Stimulated activated CD4-positive, alpha-beta T cell treated with anti-CD3 and anti-CD28 coated beads, Interleukin-1b, Interleukin-23, amount 100 ng/mL, for 1 hour (primary cell): ENCODE data around the gene BRF1.

Source experiments
- DNase-seq, 2 donors: peaks; one replicate each; pipeline ENCODE4 v3.0.0-alpha.2; 2020; ENCODE audit warnings: low read depth in 2 of 2

BRF1 gene

DNA sequence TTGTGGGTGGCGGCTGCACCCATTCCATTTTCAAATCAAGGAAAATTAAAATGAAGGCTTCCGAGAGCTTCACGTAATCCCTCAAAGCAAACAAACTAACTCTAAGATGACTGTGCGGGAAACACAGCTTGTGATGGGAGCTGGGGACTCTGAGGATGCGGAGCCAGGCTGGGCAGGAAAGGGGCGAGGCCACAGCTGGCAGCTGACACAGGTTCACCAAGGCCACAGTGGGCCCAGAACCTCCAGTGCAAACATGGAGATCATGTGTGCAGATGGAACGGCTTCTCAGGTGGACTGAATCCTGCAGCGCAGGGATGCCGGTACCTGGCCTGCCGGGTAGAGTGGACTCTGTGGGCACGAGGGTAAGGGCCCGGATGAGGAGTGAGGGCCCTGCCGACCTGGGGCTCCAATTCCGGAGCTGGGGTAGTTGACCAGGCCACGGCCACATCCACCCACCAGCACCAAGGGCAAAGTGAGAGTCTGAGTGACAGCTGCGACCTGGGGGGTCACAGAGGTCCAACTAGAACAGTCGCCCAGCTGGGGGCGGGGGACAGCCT, 71.6 kb downstream of the BRF1 start:
- DNase-seq, result no peak

- no peak for DNase-seq
Observed at GRCh38 chr14:105228562-105228961, 72.2 kb downstream of the BRF1 start.

DNA sequence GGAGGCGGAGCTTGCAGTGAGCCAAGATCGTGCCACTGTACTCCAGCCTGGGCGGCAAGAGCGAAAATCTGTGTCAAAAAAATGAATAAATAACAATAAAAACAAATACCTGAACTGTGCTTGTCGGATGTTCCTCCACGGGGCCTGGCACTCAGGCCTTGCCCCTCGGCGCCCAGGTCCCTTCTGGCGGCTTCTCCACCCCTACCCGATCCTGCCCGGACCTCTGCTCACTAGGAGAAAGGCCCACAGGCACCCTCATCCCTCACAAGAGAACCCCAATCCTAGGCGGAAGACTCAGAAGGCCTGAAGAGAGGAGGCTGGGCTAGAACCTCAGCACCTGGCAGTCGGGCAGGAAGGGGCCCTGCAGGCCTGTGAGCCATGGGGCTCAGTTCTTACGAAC, 73.5 kb downstream of the BRF1 start:
- no peak for DNase-seq

- no peak for DNase-seq
Observed at GRCh38 chr14:105226198-105226597, 74.6 kb downstream of the BRF1 start.

GRCh38 chr14:105224845-105225570, 75.8 kb downstream of the BRF1 start:
- no peak for DNase-seq

DNA sequence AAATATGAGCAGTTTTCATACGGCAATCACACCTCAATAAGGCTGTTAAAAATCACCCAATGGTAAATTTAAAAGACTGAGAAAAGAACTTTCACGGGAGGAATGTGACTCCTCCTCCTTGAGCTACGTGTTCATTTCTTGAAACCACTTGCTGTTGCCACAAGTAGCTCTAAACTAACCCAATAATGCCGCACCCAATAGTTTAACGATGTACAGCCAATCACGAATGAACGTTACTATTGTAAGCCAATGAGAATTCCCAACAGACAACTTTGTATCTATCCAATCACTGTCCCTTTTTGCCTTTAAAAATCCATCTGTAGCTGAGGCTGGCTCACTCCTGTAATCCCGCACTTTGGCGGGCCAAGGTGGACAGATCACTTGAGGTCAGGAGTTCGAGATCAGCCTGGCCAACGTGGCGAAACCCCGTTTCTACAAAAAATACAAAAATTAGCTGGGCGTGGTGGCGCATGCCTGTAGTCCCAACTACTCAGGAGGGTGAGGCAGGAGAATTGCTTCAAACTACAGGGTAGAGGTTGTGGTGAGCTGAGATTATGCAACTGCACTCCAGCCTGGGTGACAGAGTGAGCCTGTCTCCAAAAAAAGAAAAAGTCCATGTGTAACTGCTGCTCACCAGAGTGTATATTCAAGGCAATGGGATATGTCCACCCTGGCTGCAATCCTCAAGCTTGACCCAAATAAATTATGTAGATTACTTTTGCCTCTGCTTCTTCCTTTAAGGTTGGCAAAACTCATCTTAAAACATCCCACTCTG, 76.8 kb downstream of the BRF1 start:
- no peak for DNase-seq

DNA sequence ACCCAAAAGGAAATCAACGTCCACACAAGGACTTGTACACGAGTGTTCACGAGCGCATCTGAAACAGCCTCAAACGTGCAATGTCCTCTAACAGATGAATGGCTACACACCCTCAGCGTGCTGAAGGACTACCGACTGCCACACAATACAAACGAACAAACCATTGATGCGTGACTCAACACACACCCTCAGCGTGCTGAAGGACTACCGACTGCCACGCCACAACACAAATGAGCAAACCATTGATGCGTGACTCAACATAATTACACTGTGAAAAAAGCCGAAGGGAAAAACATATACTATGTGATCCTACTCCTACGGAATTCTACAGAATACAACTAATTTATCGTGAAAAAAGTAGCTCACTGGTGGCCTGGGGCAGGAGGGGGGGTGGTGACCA, 77.5 kb downstream of the BRF1 start:
- no peak for DNase-seq

DNA sequence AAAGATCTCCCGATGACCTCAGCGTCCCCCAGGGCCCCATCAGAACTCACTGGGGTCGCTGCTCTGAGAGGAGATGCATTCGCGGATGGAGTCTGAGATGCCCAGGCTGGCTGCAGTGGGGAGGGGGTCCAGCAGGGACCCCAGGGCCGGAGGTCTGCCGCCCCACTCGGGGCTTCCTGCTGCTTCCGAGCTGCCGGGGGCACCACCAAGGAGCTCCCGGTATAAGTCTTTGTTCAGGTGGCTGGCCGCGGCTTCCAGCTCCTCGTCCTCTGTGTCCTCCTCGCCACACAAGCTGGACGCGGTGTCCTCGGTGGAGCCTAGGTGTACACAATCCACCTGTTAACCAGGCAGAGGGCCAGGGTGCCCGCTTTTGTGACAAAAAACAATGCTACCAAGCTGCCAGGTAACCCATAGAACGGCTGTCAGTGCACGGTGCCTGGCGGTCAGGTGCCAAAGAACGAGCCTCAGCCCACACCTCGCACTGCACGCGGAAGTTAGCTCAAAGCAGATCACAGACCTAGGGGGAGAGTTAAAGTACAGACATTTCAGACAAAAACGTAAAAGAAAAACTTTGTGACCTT, 79.1 kb downstream of the BRF1 start:
- no peak for DNase-seq

- DNase-seq, result no peak
Observed at GRCh38 chr14:105220699-105221597, 79.9 kb downstream of the BRF1 start.

DNA sequence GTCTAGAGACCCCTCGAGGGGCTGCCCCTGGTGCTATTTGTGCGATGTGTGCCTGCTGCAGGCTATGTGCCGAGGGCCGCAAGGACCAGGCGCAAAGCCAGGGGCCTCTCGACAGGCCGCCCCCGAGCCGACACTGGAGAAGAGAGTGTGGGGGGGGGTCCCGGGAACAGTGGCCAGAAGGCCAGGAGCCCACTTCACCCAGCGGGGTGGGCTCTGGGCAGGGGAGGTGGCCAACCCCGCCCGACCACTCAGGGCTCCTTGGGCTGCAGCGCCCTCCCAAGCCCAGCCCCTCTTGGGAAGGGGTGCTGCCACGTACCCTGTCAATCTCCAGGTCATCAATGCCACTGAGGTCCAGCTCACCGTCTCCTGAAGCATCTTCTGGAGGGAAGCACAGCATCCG, 81.0 kb downstream of the BRF1 start:
- no peak for DNase-seq

DNA sequence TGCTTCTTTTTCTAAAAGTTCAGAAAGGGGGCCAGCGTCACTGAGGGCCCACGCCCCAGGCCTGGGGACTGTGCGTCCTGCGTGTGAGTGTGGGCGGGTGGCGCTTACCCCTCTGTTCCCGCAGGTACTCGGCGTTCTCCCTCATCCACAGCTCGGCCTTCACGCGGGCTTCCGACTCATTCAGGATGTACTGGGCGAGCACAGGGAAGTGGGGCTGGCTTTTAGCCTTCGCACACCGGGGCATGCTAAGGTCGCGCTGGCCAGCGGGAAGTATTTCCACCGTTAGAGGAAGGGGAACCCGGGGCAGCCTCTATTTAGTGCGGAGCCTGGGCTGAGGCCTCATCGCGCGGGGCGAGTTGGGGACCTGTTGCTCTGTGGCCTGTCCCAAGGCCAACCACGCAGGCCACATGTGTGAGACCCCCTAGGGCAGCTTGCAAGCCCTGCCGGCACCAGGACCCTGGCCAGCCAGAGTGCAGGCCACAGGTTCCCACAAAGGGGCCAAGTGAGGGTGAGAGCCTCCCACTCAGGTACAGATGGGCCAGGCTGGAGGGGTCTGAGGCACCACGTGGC, 81.7 kb downstream of the BRF1 start:
- DNase-seq, result no peak

- no peak for DNase-seq
Observed at GRCh38 chr14:105218611-105219010, 82.2 kb downstream of the BRF1 start.

- no peak for DNase-seq
Observed at GRCh38 chr14:105217774-105218173, 83.0 kb downstream of the BRF1 start.

- DNase-seq, result no peak
Observed at GRCh38 chr14:105216490-105217247, 84.1 kb downstream of the BRF1 start.

DNA sequence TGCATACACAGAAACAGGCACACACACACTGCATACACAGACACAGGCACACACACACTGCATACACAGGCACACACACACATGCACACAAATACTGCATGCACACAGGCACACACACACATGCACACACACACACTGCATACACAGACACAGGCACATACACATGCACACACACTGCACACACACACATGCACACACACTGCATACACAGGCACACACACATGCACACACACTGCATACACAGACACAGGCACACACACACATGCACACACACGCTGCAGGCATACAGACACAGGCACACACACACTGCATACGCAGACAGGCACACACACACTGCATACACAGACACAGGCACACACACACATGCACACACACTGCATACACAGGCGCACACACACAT, 85.2 kb downstream of the BRF1 start:
- DNase-seq, result no peak

- no peak for DNase-seq
Observed at GRCh38 chr14:105214324-105214915, 86.4 kb downstream of the BRF1 start.

- no peak for DNase-seq
Observed at GRCh38 chr14:105213361-105213760, 87.4 kb downstream of the BRF1 start.

DNA sequence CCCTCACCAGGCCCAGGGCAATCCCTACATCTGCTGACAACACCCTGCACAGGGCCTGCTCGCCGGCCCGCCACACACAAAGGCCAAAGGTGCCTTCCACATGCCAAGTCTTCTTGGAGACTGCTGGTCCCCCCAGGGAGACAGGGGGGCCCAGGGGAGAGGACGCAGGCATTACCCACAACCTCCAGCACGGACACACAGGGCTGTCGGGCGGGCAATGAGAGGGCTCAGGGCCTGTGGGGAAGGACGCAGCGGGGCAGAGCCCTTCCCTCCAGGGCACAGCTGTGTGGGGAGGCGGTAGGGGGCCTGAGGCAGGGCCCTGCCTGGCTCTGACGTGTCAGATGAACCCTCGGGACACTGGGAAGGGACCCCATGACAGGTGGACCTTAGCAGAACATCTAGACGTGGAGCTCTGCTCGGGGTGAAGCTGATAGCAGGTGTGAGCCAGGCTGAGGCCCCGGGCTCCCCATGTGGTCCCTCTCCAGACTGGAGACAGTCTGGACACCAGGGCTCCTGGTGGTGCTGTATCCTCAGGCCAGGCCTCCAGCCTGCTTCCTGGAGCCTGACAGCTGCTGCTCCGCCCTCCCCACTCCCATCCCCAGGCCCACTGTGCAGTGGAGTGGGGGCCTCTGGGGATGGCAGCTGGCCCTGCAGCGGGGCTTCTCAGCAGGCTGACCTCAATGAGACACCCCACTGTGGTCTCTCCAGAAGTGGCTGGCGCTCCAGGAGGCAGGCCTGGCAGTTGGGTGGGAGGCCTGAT, 88.1 kb downstream of the BRF1 start:
- DNase-seq, result no peak

DNA sequence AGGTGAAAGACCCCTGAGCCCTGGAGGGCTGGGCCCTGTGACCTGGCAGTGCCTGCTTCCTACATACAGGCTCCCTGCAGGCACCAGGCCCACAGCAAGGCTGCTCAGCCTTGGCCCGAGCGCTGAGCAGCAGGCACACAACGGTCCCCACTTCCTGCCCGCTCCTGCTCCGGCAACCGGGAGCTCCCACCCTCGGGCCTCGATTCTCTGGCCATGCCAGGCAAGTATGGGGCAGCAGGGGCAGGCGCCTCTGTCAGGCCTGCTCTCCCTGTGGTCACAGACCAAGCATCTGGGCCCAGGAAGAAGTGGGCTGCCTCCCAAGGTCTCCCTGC, 89.1 kb downstream of the BRF1 start:
- DNase-seq, result no peak
